Cardiac septum (tissue), 1 donor: ENCODE measurements around the gene SMOC2. TPM values are rescaled to one million over a fixed set of nuclear protein-coding genes. Genes with fewer than 3 reads are reported as not detected.

ENCODE experiments used
- DNase-seq: peaks from one replicate; pipeline ENCODE4 v3.0.0-alpha.2; 2020; ENCODE audit warnings: low spot score
- intact Hi-C: fragments of 100-400 bp; cut with DNase I; formaldehyde crosslinking; loops from one replicate; pipeline ENCODE4 v1.14.0; 2022
- total RNA-seq: library from RNA; stranded (reverse); fragmentation: NEBNext Ultra II Directional; extraction: Animal tissue kit (Norgen Biotek cat#: 25700); gene quantifications from one replicate; pipeline ENCODE4 v1.2.1, GENCODE V29; 2021
- donor health status: DM: no; HTN: no; CAD: no.

Gene SMOC2
- total RNA-seq, 1 donor from 2014 or later = 37.2 TPM

GRCh38 chr6:168504366-168504765 is 63.4 kb downstream of the SMOC2 start:
- intact Hi-C loops = no loop called here
- no peak for DNase-seq

GRCh38 chr6:168506460-168506859 is 65.5 kb downstream of the SMOC2 start:
- intact Hi-C loops = no loop called here

GRCh38 chr6:168507297-168507696 is 66.3 kb downstream of the SMOC2 start:
- intact Hi-C loops = no loop called here
- DNase-seq = no peak

More at GRCh38 chr6:168506460-168506859, 65.5 kb downstream of the SMOC2 start:
- no peak for DNase-seq

- intact Hi-C loops = no loop called here
- no peak for DNase-seq
These were observed 66.7 kb downstream of the SMOC2 start for GRCh38 chr6:168507730-168508129.

- DNase-seq = no peak
- intact Hi-C loops = no loop called here
These were observed 67.9 kb downstream of the SMOC2 start for GRCh38 chr6:168508903-168509302.

GRCh38 chr6:168513766-168514165 is 72.8 kb downstream of the SMOC2 start:
- intact Hi-C loops = no loop called here
- DNase-seq = peak; percentile 38

- peak; percentile 73 for DNase-seq
These were observed 73.2 kb downstream of the SMOC2 start for GRCh38 chr6:168514216-168514615.

GRCh38 chr6:168515376-168515775 is 74.4 kb downstream of the SMOC2 start:
- intact Hi-C loops = no loop called here
- no peak for DNase-seq

More at GRCh38 chr6:168514216-168514615, 73.2 kb downstream of the SMOC2 start:
- intact Hi-C loops = no loop called here

- DNase-seq = peak; percentile 66
- intact Hi-C loops = no loop called here
These were observed 76.2 kb downstream of the SMOC2 start for GRCh38 chr6:168516944-168517741.

- intact Hi-C loops = no loop called here
- peak; percentile 69 for DNase-seq
These were observed 76.9 kb downstream of the SMOC2 start for GRCh38 chr6:168517742-168518347.

GRCh38 chr6:168518348-168518745 is 77.4 kb downstream of the SMOC2 start:
- intact Hi-C loops = no loop called here
- no peak for DNase-seq

- DNase-seq = peak; percentile 29
- intact Hi-C loops = no loop called here
These were observed 77.9 kb downstream of the SMOC2 start for GRCh38 chr6:168518867-168519266.

- intact Hi-C loops = no loop called here
- peak; percentile 31 for DNase-seq
These were observed 79.2 kb downstream of the SMOC2 start for GRCh38 chr6:168520233-168520632.

- intact Hi-C loops = no loop called here
- DNase-seq = peak; percentile 72
These were observed 83.6 kb downstream of the SMOC2 start for GRCh38 chr6:168524571-168525001.

- intact Hi-C loops = no loop called here
- DNase-seq = peak; percentile 29
These were observed 84.1 kb downstream of the SMOC2 start for GRCh38 chr6:168525114-168525513.

- DNase-seq = peak; percentile 33
- intact Hi-C loops = no loop called here
These were observed 85.1 kb downstream of the SMOC2 start for GRCh38 chr6:168525926-168526630.

GRCh38 chr6:168526841-168527281 is 85.9 kb downstream of the SMOC2 start:
- intact Hi-C loops = no loop called here
- DNase-seq = peak; percentile 57

- intact Hi-C loops = no loop called here
- DNase-seq = no peak
These were observed 86.6 kb downstream of the SMOC2 start for GRCh38 chr6:168527451-168528210.

- intact Hi-C loops = no loop called here
- no peak for DNase-seq
These were observed 87.6 kb downstream of the SMOC2 start for GRCh38 chr6:168528474-168529095.
